8988T (cell line): ENCODE measurements around the gene FARP1.

Experiments
- DNase-seq: peaks from one replicate; pipeline ENCODE4 v3.0.0; 2011

Gene FARP1

GRCh38 chr13:98289339-98289945 lies 146.5 kb downstream of the FARP1 start:
- DNase-seq: no peak

DNA sequence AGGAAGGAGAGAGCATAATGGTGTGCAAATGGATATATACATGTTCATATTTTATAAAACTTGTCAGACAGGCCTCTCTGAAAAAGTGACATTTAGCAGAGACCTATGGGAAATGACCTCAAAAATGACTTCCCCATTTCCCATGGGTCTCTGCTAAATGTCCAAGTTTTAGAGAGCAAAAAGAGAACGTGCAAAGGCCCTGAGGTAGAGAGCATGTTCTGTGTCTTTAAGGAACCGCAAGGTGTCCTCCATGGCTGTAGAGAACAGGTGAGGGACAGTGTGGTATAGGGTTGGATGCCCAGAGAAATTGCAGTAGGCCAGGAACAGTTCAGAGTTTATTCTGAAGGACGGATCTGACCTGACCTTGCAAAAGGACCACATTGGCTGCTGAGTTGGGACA lies 147.4 kb downstream of the FARP1 start:
- no peak for DNase-seq

DNA sequence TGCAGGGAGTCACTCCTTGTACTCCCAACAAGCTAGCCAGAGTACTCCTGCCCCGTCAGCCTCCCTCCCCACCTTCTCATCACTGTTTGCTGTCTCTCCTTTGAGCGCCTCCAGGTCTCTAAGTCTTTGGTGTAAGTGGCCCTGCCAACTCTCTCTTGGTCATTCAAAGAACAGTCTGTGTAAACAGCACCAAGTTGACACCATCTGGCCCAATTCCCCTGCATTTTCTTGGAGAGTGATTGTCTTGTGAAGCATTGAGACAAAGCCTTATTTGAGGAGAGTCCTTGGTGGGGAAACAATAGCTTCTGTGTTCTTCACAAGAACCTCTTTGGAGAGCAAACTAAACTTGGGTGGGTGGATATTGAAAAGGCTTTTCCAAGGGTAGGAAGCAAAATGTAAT lies 148.8 kb downstream of the FARP1 start:
- DNase-seq: no peak

- no peak for DNase-seq
Measured at GRCh38 chr13:98293103-98293502, 150.2 kb downstream of the FARP1 start.

- no peak for DNase-seq
Measured at GRCh38 chr13:98293570-98294142, 150.8 kb downstream of the FARP1 start.

GRCh38 chr13:98295371-98295770 lies 152.5 kb downstream of the FARP1 start:
- no peak for DNase-seq

GRCh38 chr13:98297051-98297450 lies 154.2 kb downstream of the FARP1 start:
- DNase-seq: no peak

GRCh38 chr13:98297745-98298144 lies 154.9 kb downstream of the FARP1 start:
- DNase-seq: no peak

DNA sequence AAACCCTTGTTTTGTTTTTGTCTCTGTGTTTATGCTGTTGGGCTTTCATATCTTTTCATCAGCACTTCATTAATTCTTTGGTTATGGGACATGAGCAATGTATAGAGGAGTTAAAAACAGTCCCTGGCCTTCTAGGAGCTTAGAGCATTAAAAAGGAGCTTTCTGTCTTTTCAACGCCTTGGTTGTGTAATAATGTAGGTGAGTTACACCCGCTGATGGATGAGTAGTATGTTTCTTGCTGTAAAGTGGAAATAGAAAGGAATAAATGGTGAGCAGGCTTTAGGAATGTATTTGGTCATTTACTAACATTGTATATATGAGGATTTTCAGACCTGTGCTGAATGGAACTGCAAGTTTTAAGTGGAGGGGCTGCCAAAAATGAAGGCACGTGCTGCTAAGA lies 155.7 kb downstream of the FARP1 start:
- no peak for DNase-seq

- no peak for DNase-seq
Measured at GRCh38 chr13:98299235-98299965, 156.5 kb downstream of the FARP1 start.

GRCh38 chr13:98299966-98300350 lies 157.1 kb downstream of the FARP1 start:
- no peak for DNase-seq

DNA sequence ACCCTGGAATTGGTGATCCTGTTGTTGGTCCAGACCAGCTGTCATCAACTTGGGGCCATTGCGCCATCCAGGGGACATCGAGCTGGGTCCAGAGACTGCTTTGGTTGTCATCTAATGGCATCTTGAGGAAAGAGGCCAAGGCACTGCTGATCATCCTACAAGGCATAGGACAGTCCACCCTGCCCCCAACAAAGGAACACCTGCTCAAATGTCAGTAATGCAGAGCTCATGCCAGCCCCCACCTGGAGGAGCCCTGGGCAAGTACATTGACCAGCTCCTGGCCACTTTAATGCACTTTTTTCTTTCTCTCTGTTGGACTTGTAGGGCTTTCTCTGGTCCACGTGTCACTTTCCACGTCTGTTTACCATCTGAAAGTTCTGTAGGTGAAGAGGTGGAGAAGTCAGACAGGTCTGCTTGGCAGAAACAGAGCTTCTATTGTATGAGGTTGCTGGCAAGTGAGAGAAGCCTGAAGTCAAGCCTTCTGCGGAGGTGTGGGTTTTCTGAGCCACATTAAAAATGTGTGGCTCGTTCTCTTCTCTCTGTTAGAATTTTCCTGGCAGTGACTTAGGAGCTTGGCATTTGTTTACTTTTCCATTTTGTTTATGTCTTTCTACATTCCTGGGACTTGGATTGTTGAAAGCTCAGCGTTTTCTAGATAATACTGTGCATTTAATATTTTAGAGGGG lies 158.2 kb downstream of the FARP1 start:
- DNase-seq: no peak

- no peak for DNase-seq
Measured at GRCh38 chr13:98301721-98302120, 158.8 kb downstream of the FARP1 start.

DNA sequence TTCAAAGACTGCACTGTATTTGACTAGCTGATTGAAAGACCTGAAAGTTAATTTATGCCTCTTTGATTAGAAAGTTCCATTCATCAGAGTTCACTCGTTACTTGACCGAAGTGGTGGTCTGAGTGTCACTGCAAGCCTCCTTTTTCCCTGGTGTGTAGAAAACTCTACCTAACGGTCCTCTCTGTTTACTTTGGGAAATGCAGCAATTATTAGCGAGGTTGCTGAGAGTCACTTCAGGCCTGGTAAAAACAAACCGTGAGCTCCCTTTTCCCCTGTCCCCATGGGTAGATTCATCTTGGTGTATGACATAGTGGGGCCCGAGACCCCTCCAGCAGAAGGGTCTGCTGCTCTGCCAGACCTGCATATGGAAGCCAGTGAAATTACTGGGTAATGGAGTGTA lies 161.0 kb downstream of the FARP1 start:
- no peak for DNase-seq

DNA sequence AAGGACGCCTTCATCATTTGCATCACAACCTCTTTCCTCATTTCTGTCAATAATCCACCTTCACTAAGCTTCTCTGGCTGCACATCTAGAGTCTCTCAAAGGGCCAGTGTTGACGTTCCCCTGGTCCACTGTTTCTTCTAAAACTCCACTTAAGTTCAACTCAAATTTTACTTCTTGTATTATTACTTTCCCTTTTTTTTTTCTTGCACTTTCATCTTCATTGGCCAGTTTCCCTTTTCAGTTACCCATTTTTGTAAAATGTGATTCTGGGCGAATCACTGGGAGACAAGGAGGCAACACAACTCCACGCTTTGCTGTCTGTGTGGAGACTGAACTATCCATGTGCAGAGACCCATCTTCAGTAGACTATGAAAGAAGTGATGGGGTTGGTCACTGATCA lies 162.8 kb downstream of the FARP1 start:
- no peak for DNase-seq

DNA sequence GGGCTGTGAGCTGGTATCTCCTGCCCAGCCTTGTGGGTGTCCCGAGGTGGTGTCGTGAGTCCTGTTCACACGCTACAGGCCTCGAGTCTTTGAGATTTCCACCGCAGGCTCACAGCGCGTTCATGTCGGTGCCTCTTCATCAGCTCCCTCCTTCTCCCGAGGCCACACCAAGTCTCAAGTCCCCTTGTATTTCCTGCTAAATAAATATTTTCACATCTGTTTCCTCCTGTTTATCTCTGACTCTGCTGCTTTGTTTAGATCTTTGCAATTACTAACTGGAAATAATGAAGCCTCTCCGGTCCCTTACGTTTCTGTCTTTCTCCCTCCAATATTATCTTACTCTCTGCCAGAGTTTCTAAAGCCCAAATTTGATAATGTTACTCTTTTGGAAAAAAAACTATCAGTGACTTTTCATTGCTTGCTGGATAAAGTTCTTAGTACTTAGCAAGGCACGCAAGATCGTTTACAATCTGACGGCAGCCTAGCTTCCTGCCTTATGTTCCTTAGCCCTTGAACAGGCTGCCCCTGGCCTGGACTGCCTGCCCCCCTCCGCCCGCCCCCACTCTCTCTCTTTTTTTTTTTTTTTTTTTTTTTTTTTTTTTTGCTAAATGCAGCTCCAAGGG lies 164.7 kb downstream of the FARP1 start:
- no peak for DNase-seq

DNA sequence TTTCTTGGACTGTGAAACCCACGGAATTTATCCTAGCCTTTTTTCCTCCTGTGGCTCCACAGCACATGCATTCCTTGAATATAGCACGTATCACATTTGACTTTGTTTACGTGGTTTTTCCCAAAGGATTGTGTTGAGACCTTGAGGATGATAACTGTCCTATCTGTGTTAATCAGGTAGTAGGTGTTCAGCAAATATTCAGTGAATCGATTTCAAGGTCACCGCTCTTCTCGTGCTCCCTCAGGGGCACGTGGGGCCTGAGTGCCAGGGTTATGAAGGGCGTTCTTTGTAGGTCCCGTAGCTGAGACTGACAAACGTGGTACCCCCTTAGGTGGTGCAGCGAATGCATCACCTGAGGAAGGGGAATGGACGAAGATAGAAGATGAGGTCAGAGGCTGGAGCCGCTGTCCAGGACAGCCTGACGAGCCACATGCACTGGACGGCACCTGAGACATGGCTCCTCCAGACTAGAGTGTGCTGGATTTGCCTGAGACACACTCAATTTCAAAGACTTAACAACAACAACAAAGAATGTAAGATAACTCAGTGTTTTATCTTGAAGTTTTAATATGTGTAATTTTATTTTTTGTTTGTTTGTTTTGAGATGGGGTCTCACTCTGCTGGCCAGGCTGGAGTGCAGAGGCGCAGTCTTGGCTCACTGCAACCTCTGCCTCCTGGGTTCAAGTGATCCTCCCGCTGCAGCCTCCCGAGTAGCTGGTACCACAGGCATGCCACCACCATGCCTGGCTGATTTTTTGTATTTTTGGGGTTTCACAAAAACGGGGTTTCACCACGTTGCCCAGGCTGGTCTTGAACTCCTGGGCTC lies 165.4 kb downstream of the FARP1 start:
- no peak for DNase-seq

DNA sequence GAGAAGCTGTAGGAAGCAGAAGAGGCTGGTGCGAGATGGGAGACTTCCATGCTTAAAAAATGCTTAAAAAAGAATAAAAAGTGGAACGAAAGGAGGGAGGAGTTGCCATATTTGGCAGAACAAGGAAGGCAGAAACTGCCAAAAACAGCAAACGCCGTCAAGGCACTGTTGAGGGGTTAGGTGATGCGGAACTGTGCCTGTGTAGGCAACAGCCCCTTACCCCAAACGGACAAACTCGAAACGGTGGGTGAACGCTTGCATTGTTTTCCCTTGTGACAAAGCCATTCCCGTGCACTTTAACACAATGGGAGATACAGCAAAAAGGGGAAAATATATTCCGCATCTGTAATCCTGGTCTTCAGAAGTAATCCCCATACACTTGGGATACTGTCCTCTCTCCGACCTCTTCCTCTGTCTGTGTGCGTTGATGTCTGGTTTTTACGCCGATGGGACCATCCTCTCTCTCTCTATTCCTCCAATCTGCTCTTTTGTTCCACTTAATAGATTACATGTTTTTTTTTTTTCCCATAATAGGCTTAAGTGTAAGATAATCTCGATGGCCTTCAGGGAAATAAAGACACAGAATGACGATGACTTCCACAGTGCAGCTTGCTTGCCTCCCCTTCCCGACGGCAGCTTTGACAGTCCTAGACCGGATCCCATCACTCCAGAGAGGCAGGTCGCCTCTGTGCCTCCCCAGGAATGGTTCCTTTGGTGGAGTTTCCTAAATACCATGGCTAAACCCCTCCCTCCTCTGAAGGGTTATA lies 166.9 kb downstream of the FARP1 start:
- DNase-seq: no peak

DNA sequence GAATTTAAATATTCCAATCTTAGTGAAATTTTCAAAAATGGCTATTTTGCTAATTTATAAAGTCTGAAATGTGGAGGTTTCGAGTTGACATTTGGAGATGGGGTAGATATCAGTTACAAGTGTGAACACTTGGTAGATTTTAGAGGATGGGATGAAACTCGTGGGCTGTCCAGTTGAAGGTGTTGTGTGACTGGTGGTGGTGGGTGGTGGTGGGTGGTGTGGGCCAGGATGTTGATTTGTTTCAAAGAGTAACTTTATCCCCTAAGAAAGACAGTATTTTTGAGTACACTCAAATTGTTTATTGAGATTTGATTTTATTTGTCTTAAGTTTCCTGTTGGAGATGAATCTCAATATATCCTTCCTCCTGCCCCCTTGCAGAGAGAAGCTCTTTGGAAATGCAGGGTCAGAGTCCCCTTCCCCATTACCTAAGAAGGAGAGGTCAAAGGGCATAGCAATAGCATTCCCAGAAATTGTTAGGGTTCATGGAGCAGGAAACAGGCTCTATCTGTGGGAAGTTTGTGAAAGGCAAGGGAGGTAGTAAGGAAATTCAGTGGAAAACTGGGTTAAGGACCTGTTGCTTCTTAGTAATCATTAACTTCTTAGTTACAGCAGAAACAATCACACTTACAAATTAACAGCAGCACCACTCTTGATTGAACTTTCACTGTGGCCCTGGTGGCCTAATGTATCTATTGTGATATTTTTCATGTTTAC lies 167.7 kb downstream of the FARP1 start:
- DNase-seq: no peak

- no peak for DNase-seq
Measured at GRCh38 chr13:98311200-98311548, 168.3 kb downstream of the FARP1 start.

DNA sequence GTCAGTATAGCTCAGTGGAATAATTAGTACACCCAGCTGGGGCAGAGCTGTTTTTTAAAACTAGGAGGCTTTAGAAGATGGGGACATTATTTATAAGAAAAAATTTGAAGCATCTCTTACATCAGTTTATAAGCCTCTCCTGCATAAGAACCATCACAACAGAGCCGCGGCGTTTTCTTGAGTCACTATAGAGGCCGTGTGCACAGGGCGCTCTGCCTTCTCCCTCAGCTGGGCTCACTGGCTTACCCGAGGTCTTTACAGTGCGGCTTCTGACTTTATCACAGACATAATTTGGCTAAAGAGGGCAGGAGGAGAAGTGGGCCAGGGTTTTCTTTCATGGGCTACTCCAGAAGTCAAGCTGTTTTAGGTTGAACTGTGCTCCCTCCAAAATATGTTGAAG lies 169.7 kb downstream of the FARP1 start:
- no peak for DNase-seq
